GM18520 (cell line): ENCODE measurements around the gene ENC1.
A peak's percentile ranks its signal among the peaks of the same experiment; 100 is the strongest.

Source experiments
- ATAC-seq: cut with Tn5 transposase; IDR thresholded peaks from one replicate; pipeline ENCODE4 v1.9.1; 2021; ENCODE audit not compliant: unreplicated experiment

Gene ENC1

DNA sequence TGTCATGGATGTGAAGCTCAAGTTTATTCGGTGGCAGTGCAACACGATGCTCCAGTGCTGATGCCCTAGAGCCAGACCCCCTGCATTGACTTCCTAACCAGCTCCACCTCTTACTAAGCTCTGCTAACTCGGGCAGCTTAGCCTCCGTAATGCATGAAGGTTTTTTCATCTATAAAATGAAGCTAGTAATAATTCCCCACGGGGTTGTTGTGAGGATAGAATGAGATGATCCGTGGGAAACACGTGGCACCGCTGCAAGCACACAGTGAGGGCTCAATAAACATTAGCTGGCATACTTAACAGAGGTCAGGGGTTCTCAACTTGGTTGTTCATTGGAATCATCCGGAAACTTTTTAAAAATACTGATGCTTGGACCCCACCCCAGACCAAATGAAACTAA lies 6.8 kb downstream of the ENC1 start:
- ATAC-seq: no peak

DNA sequence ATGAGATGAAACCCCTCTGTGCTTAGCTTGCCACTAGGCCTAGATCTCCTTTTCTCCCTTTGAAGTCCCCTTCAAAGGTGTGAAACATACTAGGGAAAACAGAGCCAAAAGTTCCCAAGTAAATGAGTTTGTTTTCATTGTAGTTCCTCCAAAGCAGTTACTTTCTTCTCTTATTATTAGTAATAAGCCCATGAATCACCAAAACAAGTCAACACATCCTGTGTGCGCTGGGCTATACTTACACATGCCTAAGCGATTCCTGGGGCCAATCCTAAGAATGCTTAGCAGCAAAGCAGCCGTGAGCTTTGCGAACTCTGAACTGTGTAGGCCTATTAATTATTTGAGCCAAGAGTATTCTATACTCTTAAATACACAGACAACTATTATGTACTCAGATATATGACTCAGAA lies 7.6 kb downstream of the ENC1 start:
- ATAC-seq: no peak

DNA sequence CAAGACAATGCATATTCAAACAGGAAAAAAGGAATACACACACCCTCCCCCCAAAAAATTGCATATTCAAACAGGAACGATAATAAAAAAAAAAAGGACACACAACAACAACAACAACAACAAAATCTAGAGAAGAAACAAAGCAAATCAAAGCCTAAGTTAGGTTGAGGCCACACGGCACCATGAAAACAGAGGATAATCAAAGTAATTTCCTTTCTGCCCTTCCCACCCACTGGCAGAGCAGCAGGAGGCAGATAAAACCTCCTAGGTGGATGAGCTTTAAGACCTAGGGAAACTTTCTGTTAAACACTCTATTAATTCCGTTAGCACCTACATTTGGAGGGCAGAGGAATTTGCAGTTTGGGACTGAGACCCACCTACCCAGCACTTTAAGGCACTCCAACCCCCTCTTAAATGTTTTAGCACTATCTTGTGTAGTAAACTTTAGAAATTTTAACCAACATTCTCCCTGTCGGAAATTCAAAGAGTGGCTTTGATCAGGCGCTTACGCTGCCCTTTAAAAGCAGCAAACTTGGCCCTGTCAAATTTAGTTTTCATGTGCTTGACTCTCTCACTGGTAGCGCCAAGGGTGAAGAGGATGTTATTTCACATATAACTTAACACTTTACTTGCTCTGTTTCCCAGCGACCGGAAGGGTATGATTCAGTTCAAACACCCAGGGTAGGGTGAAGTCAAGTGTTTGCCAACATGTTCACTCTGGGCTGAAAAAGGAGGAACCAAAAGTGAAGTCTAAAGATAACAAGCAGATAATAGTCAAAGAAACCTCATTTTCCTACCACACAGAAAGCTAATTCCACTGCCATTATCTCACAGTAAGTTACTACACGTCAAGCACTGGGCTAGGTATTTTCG lies 9.2 kb downstream of the ENC1 start:
- peak; percentile 74 for ATAC-seq

DNA sequence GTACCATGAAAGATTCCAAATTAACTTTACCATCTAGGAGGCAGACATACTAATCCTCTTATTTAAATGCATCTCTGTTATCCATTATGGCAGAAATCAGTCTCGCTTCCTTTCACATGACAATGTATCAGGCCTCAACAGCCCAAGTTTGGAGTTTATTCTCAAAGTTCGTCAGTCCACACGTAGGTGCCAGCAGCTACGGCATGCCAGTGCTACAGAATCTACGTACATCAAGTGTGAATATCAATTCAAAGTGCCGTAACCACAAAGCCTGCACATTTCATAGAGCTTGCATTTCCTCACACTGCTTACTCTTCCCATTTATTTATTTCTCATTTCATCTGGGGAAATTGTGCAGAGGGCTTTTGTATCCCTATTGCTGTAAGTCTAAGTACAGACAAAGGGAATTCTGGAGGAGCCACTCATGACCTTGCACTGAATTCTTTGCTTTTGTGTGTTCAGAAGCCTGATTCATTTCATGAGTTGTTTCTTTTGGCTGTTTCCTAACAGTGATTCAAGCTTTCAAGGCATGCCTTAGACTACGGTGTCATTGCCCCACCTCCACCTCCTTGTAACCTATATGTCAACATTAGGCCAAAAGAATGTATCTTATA lies 10.0 kb downstream of the ENC1 start:
- no peak for ATAC-seq

DNA sequence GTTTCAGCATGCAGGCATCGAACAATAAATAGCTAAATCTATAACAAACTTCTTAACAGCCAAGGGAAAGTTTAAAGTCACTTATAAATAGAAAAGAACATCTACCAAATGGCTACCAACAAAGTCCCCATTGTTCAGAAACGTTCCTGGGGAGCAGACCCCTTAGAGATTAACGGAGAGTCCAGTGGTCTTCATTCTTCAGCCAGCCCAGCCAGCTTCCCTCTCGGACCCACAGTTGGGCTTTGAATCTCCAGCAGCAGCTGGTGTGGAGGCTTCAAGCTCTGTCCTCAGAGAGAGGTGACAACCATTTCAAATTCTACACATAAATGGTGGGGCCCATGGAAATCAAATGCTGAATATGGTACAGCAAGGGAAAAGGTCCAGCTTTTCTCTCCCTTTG lies 11.2 kb downstream of the ENC1 start:
- ATAC-seq: no peak

DNA sequence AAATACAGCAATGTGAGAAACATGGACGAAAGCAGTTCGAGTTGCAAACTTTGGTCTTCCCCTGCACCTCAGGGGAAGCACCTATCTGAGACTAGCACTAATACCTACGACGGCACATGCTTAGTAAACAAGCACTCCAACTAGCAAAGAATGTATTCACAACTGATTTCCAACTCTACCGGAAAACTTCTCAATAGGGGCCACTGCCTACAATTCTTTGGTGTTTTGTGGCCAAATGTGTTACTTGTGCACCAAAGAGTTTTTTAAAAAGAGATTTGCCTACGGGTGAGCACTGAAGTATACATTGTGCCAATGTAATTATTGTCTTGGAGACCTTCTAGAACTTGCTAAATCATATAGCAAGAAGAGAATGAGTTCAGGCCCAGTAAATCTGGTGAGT lies 12.2 kb downstream of the ENC1 start:
- ATAC-seq: no peak

DNA sequence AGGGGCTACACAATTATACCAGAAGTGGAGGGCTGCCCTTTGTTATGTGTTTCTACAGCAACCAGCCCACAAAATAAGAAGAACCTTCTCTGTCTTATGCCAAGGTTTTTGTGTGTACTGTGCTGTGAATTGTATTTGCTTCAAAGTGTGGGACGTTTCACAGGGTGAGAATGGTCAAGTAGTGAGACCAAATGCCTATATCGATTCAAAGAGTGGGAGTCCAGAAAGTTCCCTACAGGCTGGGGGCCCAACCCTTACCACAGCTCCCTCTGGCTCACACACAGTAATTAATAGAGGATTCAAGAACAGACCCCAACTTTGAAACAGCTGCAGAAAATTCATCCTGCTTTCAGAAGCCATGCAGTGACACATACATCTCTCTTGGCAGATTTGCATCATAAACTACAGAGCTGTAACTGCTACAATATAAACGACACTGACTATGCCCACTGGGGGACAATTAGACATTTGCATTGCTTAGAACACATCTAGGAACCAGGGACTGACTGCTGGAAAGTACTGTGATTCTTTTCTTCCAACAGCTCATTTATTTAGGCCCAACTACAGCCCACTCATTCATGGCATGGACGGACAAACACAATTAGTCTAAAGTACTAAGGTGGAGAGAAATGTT lies 12.8 kb downstream of the ENC1 start:
- ATAC-seq: no peak

DNA sequence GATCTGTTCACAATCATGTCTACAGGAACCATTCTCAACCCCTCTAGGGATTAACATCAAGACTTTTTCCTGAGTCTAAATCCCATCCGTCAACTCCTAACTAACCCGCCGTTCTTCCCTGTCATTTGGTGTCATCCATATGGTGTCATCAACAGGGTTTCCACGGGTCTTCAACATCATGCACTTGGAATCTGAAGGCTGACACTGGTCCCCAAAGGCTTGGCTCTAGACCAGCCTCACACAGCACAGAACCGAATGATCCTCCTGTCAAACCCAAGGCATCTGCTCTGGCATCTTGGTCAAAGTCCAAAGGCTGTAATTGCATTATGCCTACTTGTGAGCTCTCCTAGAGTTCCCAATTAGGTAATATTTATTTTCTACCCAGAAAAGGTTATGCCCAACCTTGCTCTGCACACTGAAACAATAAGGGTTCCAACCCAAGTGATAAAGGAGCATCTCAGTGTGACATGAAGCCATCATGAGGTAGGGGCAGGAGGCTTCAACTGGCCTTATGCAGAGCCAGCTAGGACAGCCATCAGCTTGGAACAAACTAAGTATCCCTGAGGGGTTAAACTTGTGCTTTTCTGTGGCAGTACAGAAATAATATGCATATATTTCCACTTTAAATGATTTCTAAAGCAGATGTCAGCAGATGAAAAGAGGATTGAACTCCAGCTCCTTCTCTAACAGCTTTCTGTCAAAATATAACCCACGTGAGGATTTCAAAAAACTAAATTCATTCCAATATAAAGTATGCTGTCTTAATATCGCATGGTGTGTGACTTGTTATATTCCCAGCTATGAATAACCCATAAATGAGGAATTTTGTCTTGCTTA lies 13.9 kb downstream of the ENC1 start:
- no peak for ATAC-seq

DNA sequence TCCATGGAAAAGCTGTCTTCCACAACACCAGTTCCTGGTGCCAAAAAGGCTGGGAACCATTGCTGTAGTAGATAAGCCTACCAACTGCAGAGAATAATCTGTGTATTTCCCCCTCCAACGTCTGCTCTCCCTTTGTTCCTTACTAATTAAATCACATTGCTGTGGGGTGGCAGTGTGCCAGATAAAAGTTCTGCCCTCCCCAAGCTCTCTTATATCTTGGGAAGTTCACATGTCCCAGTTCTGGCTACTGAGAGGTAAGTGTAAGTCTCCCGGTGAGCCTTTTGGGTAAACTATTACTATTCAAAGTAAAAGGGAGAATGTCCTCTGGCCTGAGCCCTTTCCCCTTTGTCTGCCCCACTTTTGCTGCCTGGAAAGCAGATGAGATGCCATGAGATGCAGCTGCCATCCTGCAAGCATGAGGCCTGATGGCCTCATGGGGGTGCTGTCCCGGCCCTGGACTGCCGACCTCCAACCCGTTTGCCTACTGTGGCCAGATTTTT lies 14.7 kb downstream of the ENC1 start:
- no peak for ATAC-seq

DNA sequence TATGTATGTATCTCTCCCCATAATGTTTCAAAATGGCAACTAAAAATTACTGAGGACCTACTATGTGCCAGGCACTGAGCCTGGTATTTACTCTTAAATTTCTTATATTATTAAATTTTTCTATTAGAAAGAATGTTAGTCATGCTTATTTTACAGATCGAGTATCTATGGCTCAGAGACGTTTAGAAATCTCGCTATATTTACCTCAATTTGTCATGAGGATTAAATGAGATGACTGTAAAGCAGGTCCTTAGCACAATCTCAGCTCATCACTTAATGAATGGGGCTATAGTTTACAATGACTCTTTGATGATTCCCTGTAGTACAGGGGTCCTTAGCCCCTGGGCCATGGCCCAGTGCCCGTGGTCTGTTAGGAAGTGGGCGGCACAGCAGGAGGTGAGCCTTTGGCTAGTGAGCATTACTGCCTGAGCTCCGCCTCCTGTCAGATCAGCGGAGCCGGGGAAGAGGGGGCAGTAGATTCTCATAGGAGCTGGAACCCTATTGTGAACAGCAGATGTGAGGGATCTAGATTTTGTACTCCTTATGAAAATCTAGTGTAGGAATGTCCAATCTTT lies 15.5 kb downstream of the ENC1 start:
- ATAC-seq: no peak

DNA sequence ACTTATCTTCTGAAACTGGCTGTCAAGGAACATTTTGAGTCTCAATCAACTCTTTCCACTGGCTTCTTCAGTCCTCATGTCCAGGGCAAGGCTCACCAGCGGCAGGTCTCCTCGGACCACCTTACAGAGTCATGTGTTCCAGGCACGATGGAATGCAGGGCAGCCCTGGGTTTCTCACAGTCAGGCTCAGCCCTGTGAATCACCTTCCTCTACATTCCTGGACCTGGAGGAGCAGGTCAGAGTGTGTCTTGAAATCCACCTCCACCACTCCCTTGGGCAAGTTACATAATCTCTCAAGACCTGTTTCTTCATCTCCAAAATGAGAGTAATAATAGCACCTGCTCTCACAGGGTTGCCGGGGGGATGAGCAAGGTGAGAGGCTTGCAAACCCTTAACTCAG lies 16.0 kb downstream of the ENC1 start:
- ATAC-seq: no peak

DNA sequence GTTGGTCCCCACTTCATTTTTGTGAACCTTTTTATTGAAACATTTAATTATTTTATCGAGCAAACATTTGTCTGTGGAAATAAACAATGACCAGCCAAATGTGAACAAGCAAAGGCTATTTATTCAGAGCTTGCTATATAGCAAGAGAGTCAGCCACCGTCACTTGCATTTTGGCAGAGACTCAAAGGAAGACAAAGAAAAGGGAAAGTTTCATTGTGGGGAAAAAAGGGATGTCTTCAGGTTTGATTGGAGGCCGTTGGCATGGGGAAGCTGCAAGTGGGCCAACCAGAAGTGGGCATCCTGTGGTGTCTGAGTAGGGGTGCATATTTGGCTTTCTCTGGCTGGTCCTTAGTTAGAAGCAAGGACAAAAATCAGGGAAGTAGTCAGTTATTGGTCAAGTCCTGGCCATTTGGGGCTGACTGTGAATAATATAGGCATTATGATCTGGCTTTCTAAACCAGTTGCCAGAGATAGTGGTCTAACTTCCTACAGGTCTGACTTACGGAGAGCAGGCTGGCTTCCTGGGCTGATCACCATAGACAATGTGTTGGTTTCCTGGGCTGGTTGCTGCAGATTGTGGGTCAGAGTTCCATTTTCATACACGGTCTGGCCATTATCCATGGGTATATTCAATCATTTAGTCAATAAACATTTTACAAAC lies 16.6 kb downstream of the ENC1 start:
- no peak for ATAC-seq

DNA sequence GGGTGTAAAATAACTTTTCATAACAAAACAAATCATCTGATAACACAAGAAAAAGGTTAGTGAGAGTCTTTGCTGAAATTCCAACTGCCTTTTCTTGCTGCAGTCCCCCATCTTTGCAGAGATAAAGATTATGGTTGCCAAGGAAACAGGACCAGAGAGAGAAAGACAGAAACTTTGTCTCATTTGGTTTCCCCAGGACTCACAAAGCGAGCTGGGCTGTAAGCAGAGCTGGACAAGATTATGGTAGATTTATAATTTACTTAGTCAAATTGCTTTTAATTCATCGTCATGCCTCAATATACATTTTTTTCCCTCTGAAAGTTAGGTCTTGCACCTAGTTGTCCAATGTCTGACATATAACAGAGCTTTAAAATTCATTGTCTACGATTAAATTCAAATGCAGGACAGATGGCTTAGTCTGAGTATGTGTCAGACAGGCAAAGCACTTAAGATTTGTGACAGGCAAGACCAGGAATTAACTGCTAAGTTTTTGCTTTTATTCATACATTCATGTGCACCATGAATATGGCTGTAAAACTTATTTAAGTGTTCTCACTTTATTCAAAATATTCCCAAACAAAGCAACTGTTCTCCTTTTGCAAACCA lies 17.4 kb downstream of the ENC1 start:
- no peak for ATAC-seq

DNA sequence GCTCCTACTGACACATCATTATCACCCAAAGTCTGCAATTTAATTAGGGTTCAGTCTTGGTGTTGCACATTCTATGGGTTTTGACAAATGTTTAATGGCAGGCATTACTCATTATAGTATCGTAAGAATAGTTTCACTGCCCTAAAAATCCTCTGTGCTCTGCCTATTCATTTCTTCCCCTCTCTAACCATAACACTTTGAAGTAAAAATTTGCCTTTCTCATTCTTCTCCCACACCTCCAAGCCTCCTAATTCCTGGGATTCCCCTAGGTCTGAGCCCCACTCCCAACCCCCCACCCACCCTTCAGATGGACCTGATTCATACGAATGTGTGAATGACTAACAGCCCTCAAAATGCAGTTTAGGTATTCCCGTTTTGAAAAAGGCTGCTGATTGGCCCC lies 18.4 kb downstream of the ENC1 start:
- no peak for ATAC-seq

DNA sequence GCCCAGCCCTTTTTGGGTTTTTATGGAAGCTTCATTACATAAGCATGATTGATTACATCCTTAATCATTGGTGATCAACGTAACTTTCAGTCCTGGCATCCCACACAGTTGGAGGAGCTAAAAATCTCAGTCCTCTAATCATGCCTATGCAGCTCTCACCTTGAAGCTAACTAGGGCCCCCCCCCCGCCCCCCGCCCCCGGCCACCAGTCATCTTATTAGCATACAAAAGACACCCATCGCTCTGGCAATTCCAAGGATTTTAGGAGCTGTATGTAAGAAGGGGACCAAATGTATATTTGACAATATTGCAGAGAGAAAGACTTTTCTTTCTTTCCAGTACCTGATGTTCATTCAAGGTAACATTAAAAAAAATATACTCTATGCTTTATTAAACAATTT lies 19.0 kb downstream of the ENC1 start:
- no peak for ATAC-seq

DNA sequence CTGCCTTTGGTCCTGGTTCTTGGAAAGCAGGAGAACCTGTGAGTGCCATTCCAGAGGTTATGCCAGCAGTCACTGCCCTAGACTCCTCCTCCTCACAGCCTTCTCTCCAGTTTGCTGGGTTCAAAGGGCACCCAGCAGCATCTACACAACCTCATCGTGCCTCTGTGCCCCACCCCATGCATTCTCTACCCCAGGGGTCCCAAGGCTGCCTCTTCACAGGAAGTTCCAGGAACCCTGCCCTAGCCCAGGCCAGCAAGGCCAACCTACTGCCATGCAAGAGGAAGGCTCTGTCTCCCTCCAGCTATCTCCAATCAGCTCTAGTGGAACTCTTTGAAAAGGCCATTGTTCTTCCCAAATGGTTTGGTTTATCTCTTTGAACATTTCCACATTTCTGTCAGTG lies 21.2 kb downstream of the ENC1 start:
- ATAC-seq: no peak

DNA sequence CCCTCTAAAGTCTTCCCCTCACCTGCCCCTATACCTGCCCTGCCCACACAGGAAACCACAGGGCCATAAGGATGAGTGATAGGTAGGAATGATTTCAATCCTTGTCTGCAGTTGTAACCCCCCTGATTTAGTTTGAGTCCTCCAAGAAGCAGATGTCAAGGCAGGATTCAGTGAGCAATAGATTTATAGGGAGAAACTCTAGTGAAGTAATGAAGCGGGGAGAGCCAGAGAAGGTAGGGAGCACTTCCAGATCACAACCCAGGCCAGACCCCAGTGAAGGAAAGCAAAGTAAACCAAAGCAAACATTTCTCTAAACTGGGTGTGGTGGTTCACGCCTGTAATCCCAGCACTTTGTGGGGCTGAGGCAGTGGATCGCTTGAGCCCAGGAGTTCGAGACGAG lies 22.4 kb downstream of the ENC1 start:
- ATAC-seq: no peak

DNA sequence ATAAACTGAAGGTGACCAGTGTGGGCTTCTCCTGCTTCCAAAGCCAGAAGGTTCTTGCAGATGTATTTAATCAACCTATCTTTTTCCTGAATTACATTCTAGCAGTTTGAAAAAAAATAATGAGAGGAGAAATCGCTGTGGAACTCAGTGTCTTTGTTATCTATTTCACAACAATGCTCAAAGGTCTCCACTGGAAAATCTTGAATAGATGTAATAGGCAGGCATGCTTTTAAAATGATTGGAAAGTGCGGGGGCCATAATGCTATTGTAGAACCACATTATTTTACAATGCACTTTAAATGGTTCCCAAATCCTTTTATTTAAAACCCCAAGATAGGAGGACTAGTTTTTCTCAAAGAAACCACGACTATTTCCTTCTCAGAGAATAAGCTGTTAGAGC lies 23.3 kb downstream of the ENC1 start:
- no peak for ATAC-seq

DNA sequence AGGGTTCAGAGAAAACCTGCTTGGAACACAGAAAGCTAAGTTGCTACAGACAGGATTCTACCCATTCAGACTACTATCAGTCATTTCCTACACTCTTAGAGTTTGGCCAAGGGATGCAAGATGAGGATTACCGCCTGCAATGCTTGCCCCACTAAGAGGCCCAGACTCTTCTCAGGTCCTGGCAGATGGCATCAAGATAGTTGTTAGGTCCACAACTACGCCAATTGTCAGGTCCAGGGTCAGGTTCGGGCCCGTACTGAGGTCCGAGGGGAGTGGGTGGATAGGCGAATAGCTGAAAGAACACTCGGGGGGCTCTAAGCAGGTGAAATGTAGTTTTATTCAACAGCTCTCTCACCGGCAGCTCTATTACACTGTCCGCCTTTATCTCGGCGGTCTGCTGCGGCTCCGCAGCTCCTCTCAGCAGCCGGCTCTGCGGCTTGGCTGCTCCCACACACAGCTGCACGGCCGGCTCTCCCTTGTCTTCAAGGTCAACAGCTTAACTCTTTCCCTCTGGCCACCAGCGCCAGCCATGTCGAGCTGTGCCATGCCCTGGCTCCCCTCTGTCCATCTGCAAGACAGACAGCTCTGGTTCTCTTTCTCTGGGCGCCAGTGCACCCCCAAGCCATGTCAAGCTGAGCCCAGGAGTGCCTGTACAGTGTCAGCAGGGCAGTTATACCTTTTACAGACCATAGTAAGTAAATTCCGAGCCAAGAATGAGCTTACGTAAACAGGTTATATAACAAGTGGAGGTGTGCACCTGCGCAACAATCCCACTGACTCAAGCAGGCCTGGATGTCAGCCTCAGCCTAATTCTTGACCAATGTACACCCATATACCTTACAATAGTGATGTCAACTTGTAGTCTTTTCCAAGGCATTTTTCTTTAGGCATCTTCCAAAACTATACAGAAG lies 24.0 kb downstream of the ENC1 start:
- ATAC-seq: no peak
